ENCODE measurements around the gene THOP1. TPM values are rescaled to one million over a fixed set of nuclear protein-coding genes. Genes with fewer than 3 reads are reported as not detected.

Gene THOP1
- total and polyA plus RNA-seq, 2 experiments from 2014 or later: 81.3 to 111 TPM

DNA sequence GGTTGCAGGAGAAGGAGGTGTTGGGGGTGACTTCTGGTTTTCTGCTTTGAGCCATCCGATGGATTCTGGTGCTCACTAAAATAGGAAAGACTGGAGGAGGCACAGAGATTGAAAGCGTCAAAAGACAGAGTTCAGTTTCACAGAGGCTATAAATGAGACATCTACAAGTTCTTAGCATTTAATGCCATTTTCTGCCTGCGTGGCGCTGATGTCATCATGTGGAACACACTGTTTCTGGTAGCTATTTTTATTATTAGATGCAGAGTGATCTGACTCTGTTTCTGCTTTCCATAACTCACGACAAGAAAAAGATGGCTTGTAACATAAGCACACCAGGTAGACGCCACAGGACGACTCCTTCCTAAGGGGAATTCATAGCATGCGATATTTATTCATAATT lies 42.2 kb upstream of the THOP1 start:
- no peak overlapping the region for H3K27ac ChIP-seq
- TF ChIP-seq, protein P1, sequence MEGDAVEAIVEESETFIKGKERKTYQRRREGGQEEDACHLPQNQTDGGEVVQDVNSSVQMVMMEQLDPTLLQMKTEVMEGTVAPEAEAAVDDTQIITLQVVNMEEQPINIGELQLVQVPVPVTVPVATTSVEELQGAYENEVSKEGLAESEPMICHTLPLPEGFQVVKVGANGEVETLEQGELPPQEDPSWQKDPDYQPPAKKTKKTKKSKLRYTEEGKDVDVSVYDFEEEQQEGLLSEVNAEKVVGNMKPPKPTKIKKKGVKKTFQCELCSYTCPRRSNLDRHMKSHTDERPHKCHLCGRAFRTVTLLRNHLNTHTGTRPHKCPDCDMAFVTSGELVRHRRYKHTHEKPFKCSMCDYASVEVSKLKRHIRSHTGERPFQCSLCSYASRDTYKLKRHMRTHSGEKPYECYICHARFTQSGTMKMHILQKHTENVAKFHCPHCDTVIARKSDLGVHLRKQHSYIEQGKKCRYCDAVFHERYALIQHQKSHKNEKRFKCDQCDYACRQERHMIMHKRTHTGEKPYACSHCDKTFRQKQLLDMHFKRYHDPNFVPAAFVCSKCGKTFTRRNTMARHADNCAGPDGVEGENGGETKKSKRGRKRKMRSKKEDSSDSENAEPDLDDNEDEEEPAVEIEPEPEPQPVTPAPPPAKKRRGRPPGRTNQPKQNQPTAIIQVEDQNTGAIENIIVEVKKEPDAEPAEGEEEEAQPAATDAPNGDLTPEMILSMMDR (IDR thresholded peaks at IDR 0.05; ENCODE audit: low read depth, low read length): no peak
- H3K4me1 ChIP-seq (ENCODE audit: low read depth): peaks cover 5% of the 10 kb centered on the region
- peaks cover 18% of the 10 kb centered on the region for H3K27me3 ChIP-seq
- DNase-seq (ENCODE audit: low read depth in 1 of 2, low spot score in 1 of 2): no peak
- no peaks in the 10 kb centered on the region for H3K36me3 ChIP-seq
- no peaks in the 10 kb centered on the region for H3K9me3 ChIP-seq (ENCODE audit: low read depth)
- no peak overlapping the region for H3K4me3 ChIP-seq

DNA sequence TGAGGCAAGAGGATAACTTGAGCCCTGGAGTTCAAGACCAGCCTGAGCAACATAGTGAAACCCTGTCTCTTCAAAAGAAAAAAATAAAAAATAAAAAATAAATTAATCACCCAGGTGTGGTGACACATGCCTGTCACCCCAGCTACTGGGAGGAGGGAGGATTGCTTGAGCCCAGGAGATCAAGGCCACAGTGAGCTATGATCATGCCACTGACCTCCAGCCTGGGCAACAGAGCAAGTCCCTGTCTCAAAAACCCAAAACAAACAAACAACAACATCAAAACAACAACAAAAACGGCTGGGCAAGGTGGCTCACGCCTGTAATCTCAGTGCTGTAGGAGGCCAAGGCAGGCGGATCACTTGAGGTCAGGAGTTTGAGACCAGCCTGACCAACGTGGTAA lies 41.2 kb upstream of the THOP1 start:
- Histone ChIP-seq H3K36me3 (no peaks in the 10 kb centered on the region), H3K27me3 (peaks cover 24% of the 10 kb centered on the region), H3K4me3 (no peak overlapping the region), H3K9me3 (ENCODE audit: low read depth) (no peaks in the 10 kb centered on the region), H3K4me1 (ENCODE audit: low read depth) (peaks cover 4% of the 10 kb centered on the region), H3K27ac (no peak overlapping the region)
- DNase-seq (ENCODE audit: low read depth in 1 of 2, low spot score in 1 of 2): no peak
- TF ChIP-seq, protein P1 (IDR thresholded peaks at IDR 0.05; ENCODE audit: low read depth, low read length): no peak

DNA sequence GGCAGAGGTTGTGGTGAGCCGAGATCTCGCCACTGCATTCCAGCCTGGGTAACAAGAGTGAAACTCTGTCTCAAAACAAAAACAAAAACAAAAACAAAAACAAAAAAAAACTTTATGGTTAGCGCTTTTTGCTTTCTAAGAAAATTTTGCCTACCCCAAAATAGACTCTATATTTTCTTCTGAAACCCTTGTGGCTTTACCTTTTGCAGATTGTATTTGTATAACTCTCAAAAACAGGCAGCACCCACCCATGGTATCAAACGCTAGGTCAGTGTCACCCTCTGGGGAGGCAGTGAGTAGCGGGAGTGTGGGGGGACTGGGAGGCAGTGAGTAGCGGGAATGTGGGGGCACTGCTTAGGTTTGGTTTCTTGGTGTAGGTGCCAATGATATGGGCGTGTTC lies 38.0 kb upstream of the THOP1 start:
- no peak overlapping the region for H3K27ac ChIP-seq
- peaks cover 24% of the 10 kb centered on the region for H3K27me3 ChIP-seq
- no peak for DNase-seq (ENCODE audit: low read depth in 1 of 2, low spot score in 1 of 2)
- H3K4me1 ChIP-seq (ENCODE audit: low read depth): no peaks in the 10 kb centered on the region
- H3K4me3 ChIP-seq: no peak overlapping the region
- TF ChIP-seq, protein P1 (IDR thresholded peaks at IDR 0.05; ENCODE audit: low read depth, low read length): no peak
- no peaks in the 10 kb centered on the region for H3K9me3 ChIP-seq (ENCODE audit: low read depth)
- no peaks in the 10 kb centered on the region for H3K36me3 ChIP-seq

DNA sequence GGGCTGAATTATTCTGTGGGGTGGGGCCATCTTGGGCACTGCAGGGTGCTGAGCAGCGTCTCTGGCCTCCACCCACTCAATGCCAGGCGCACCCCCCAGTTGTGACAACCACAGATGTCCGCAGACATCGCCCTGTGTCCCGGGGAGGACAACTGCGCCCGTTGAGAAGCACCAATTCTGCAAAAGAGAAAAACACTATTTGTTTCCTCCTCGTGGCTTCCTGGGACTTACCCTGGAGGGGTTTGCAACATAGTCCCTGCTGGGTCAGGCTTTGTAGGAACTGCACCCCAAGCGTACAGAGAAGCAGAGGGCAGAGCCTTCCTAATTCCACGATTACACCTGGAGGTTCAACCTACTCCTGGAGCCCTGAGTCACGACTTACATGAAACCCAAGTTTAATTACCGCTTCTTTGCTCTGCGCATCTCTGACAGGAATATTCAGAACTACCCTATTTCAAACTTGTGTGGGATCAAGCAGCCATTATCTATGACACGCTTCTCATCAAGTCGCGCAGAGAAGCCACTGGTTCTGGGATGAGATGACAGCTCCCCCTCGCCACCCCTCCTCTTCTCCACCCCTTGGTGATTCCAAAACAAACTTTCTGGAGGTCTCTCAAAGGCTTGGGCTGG lies 34.4 kb upstream of the THOP1 start:
- H3K27me3 ChIP-seq: peaks cover 9% of the 10 kb centered on the region
- H3K4me3 ChIP-seq: no peak overlapping the region
- H3K9me3 ChIP-seq (ENCODE audit: low read depth): no peaks in the 10 kb centered on the region
- no peaks in the 10 kb centered on the region for H3K4me1 ChIP-seq (ENCODE audit: low read depth)
- no peak for DNase-seq (ENCODE audit: low read depth in 1 of 2, low spot score in 1 of 2)
- no peak overlapping the region for H3K27ac ChIP-seq
- TF ChIP-seq, protein P1 (IDR thresholded peaks at IDR 0.05; ENCODE audit: low read depth, low read length): no peak
- H3K36me3 ChIP-seq: no peaks in the 10 kb centered on the region

DNA sequence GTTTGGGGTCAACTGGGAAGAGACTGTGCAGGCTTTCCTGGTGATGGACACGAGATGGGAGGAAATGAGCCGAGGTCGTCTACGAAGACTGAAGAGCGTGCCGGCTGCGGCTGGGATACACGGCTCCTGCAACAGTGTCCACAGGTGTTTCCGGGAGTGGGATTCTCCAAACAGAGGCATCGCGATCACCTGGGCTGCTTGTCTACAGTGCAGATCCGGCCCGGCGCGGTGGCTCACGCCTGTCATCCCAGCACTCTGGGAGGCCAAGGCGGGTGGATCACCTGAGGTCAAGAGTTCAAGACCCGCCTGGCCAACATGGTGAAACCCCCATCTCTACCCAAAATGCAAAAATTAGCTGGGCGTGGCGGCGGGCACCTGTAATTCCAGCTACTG lies 33.9 kb upstream of the THOP1 start:
- no peak for DNase-seq (ENCODE audit: low read depth in 1 of 2, low spot score in 1 of 2)
- H3K4me3 ChIP-seq: no peak overlapping the region
- H3K27me3 ChIP-seq: peaks cover 6% of the 10 kb centered on the region
- H3K36me3 ChIP-seq: no peaks in the 10 kb centered on the region
- TF ChIP-seq, protein P1 (IDR thresholded peaks at IDR 0.05; ENCODE audit: low read depth, low read length): no peak
- no peak overlapping the region for H3K27ac ChIP-seq
- no peaks in the 10 kb centered on the region for H3K9me3 ChIP-seq (ENCODE audit: low read depth)
- no peaks in the 10 kb centered on the region for H3K4me1 ChIP-seq (ENCODE audit: low read depth)

Measured in cardiac muscle cell (in vitro differentiated cells and primary cell).